Neural cell (in vitro differentiated cells): Measurements from ENCODE around the gene CCDC71. TPM values are rescaled to one million over a fixed set of nuclear protein-coding genes. Genes with fewer than 3 reads are reported as not detected.
A peak's percentile ranks its signal among the peaks of the same experiment; 100 is the strongest.

Experiments used
- H2AFZ ChIP-seq: fragments of 200-600, 300-800 bp; sonication (generic), shearing (Covaris generic); 2 replicates; pipeline ENCODE4 v1.6.0; 2014; ENCODE audit warnings: low read depth, mild to moderate bottlenecking, antibody characterized with exemption, low read length, moderate library complexity
- H3F3A ChIP-seq: fragments of 200-600 bp; shearing (Covaris generic); 2 replicates; pipeline ENCODE4 v1.6.1; 2016; ENCODE audit warnings: mild to moderate bottlenecking, moderate library complexity, mixed read lengths, antibody characterized with exemption, low read length; ENCODE audit not compliant: insufficient read depth, poor library complexity, severe bottlenecking
- H3K27ac ChIP-seq: fragments of 200-600, 300-800 bp; sonication (generic), shearing (Covaris generic); 2 replicates; pipeline ENCODE4 v1.5.1; 2014; ENCODE audit warnings: mild to moderate bottlenecking, low read length, moderate library complexity
- H3K27me3 ChIP-seq: fragments of 300-800, 200-600 bp; sonication (generic), shearing (Covaris generic); 2 replicates; pipeline ENCODE4 v1.6.0; 2014; ENCODE audit warnings: mild to moderate bottlenecking, low read depth, low read length, moderate library complexity; ENCODE audit not compliant: insufficient read depth
- H3K36me3 ChIP-seq: fragments of 300-800, 200-600 bp; sonication (generic), shearing (Covaris generic); 2 replicates; pipeline ENCODE4 v1.5.1; 2014; ENCODE audit warnings: mild to moderate bottlenecking, antibody characterized with exemption, low read length, moderate library complexity; ENCODE audit not compliant: insufficient read depth
- H3K4me2 ChIP-seq: fragments of 300-800, 200-600 bp; sonication (generic), shearing (Covaris generic); 2 replicates; pipeline ENCODE4 v1.6.0; 2014; ENCODE audit warnings: mild to moderate bottlenecking, low read length
- H3K4me3 ChIP-seq: fragments of 300-800, 200-600 bp; sonication (generic), shearing (Covaris generic); 2 replicates; pipeline ENCODE4 v1.5.1; 2014; ENCODE audit warnings: mild to moderate bottlenecking, low read length, moderate library complexity
- H3K79me2 ChIP-seq: fragments of 200-600 bp; shearing (Covaris generic); replicated peaks from 2 replicates; pipeline ENCODE4 v1.6.0; 2014; ENCODE audit warnings: mild to moderate bottlenecking, low read length, moderate library complexity; ENCODE audit not compliant: insufficient read depth
- H3K9ac ChIP-seq: fragments of 300-800, 200-600 bp; sonication (generic), shearing (Covaris generic); 2 replicates; pipeline ENCODE4 v1.6.1; 2016; ENCODE audit warnings: mild to moderate bottlenecking, low read length, mixed read lengths
- H3K9me2 ChIP-seq: fragments of 200-600 bp; shearing (Covaris generic); 2 replicates; pipeline ENCODE4 v1.6.1; 2016; ENCODE audit warnings: mild to moderate bottlenecking, low read length, mixed read lengths; ENCODE audit not compliant: insufficient read depth
- H3K9me3 ChIP-seq: fragments of 200-600, 300-800 bp; sonication (generic), shearing (Covaris generic); 2 replicates; pipeline ENCODE4 v1.6.1; 2016; ENCODE audit warnings: mild to moderate bottlenecking, mixed run types, low read length, moderate library complexity, mixed read lengths
- H4K20me1 ChIP-seq: fragments of 200-600 bp; shearing (Covaris generic); 2 replicates; pipeline ENCODE4 v1.6.1; 2016; ENCODE audit warnings: mild to moderate bottlenecking, mixed run types; ENCODE audit not compliant: insufficient read depth
- MXI1 ChIP-seq: fragments of 450-650 bp; conservative IDR thresholded peaks from 2 replicates; pipeline ENCODE4 v1.6.1; 2014; ENCODE audit warnings: antibody characterized with exemption, mild to moderate bottlenecking; ENCODE audit not compliant: poor library complexity, severe bottlenecking
- POLR2AphosphoS5 ChIP-seq: IDR thresholded peaks from 2 replicates; pipeline ENCODE4 v1.6.1; 2012
- RAD21 ChIP-seq: fragments of 450-650 bp; conservative IDR thresholded peaks from 2 replicates; pipeline ENCODE4 v1.6.1; 2014; ENCODE audit warnings: antibody characterized with exemption, mild to moderate bottlenecking, moderate library complexity
- SMC3 ChIP-seq: fragments of 450-650 bp; conservative IDR thresholded peaks from 2 replicates; pipeline ENCODE4 v1.6.1; 2014; ENCODE audit warnings: antibody characterized with exemption, mild to moderate bottlenecking, moderate library complexity; ENCODE audit not compliant: poor library complexity
- TAF1 ChIP-seq: IDR thresholded peaks from 2 replicates; pipeline ENCODE4 v1.6.1; 2012; ENCODE audit warnings: low read depth
- polyA plus RNA-seq: library from polyadenylated mRNA; depleted of rRNA; stranded (reverse); fragments of >200 nt; gene quantifications from 2 replicates; pipeline ENCODE4 v1.2.3, GENCODE V29; 2014
- TF ChIP-seq, protein P1 (sequence below): IDR thresholded peaks from 2 replicates; pipeline ENCODE4 v1.6.1; 2012; ENCODE audit warnings: borderline replicate concordance
- TF ChIP-seq, protein P2 (sequence below): fragments of 450-650 bp; IDR thresholded peaks from 2 replicates; pipeline ENCODE4 v1.5.1; 2014; ENCODE audit warnings: antibody characterized with exemption, mild to moderate bottlenecking, moderate library complexity; ENCODE audit not compliant: poor library complexity, severe bottlenecking

CCDC71 gene
- polyA plus RNA-seq, 1 donor from 2014 or later = 14.8 TPM

DNA sequence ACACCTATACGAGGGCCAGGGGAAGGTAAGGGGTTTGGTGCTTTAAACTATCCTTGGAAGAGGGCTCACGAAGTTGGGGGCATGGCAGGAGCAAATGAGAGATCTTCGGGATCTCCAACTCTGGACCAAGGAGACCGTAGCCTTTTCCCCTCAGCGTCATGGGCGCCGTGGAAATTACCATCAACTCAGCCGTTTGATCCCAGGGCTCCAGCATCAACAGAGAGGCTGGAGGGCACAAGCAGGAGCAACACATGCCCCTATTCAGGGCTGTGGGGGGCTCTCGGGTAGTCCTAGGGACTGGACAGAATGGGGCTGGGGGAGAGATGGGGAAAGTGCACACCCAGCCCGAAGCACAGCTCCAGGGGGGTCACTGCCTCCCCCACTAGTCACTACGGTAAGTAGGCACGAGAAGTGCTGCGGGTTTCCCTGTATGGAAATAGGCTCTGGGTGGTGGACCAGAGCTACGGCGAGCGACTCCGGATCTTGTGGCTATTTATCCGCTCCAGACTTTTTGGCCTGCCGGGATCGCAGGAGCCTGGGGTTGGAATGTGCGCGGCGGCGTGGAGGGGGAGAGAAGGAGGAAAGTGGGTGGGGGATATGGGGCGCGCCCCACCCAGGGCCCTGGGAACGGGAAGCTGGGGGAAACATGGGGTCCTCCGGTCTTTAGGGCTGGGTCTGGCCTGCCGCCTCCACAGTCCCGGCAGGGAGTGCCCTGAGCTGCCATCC, 32.7 kb downstream of the CCDC71 start:
- H3K9me2 ChIP-seq = no peaks in the 10 kb centered on the region
- H3K27ac ChIP-seq = peak overlapping the region; percentile 18
- no peaks in the 10 kb centered on the region for H3F3A ChIP-seq

DNA sequence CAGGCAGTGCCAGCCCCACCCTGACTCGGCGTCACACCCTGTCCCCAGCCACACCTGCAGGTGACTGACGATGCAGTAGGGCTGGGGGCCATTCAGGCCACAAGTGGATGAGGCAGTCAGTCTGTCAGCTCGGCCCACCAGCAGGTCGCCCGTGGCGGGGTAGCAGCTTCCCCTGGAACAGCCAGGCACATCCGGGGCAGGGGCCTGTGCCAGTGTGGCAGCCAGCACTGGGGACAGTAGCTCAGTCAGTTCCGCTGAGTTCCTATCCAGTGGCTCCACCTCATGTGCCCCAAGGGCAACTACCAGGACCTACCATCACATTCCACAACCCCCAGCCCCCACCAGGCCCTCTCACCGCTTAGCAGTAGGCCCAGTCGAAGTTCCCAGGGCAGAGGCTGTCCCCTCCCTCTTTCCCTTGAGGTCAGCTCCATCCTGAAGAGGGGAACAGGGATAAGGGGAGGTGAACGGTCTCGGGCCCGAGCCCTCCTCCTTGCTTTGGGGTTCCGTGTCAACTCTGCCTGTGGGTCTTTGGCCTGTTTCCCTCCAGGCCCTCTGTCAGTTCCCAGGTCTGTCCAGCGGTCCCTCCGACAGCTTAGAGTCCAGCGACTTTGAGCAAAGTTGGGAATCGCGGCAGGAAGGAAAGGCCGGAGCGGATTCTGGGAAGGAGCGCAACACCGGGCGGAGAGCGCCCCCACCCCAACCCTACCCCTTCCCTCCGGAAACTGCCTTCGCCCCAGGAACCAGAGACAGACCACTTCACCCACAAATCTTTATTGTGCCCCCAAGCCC, 33.5 kb downstream of the CCDC71 start, which contains the start of gene LAMB2:
LAMB2 (minus strand) TSS at position 614 of the 789 bp plus-strand sequence; CDS start at position 431, 183 bp downstream.
- Histone ChIP-seq H3K79me2 (no peaks in the 10 kb centered on the region), H3K36me3 (no peaks in the 10 kb centered on the region), H3K27me3 (no peaks in the 10 kb centered on the region), H3K9ac (peak within 1 kb of the TSS; percentile 65), H3K27ac (peak within 1 kb of the TSS; percentile 18), H3K9me2 (no peaks in the 10 kb centered on the region), H3K9me3 (no peaks in the 10 kb centered on the region), H3K4me3 (peak within 1 kb of the TSS; percentile 68), H3F3A (no peaks in the 10 kb centered on the region), H3K4me2 (peak within 1 kb of the TSS; percentile 70), H2AFZ (peak within 1 kb of the TSS; percentile 57), H4K20me1 (no peaks in the 10 kb centered on the region)
- no peak for TF ChIP-seq POLR2AphosphoS5
- TF ChIP-seq TAF1 = no peak
- TF ChIP-seq, protein P1, sequence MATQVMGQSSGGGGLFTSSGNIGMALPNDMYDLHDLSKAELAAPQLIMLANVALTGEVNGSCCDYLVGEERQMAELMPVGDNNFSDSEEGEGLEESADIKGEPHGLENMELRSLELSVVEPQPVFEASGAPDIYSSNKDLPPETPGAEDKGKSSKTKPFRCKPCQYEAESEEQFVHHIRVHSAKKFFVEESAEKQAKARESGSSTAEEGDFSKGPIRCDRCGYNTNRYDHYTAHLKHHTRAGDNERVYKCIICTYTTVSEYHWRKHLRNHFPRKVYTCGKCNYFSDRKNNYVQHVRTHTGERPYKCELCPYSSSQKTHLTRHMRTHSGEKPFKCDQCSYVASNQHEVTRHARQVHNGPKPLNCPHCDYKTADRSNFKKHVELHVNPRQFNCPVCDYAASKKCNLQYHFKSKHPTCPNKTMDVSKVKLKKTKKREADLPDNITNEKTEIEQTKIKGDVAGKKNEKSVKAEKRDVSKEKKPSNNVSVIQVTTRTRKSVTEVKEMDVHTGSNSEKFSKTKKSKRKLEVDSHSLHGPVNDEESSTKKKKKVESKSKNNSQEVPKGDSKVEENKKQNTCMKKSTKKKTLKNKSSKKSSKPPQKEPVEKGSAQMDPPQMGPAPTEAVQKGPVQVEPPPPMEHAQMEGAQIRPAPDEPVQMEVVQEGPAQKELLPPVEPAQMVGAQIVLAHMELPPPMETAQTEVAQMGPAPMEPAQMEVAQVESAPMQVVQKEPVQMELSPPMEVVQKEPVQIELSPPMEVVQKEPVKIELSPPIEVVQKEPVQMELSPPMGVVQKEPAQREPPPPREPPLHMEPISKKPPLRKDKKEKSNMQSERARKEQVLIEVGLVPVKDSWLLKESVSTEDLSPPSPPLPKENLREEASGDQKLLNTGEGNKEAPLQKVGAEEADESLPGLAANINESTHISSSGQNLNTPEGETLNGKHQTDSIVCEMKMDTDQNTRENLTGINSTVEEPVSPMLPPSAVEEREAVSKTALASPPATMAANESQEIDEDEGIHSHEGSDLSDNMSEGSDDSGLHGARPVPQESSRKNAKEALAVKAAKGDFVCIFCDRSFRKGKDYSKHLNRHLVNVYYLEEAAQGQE = no peak
- TF ChIP-seq MXI1 = no peak

More for the DNA sequence above, 32.7 kb downstream of the CCDC71 start:
- Histone ChIP-seq H3K36me3 (no peaks in the 10 kb centered on the region), H3K9ac (peak overlapping the region; percentile 65), H3K4me2 (peak overlapping the region; percentile 70), H3K79me2 (no peaks in the 10 kb centered on the region), H3K9me3 (no peaks in the 10 kb centered on the region), H3K4me3 (peak overlapping the region; percentile 68), H4K20me1 (no peaks in the 10 kb centered on the region), H3K27me3 (no peaks in the 10 kb centered on the region), H2AFZ (peak overlapping the region; percentile 57)
- TF ChIP-seq MXI1 (peak; percentile 33), SMC3 (peak; percentile 25), RAD21 (peak; percentile 14), POLR2AphosphoS5 (peak; percentile 42)
- TF ChIP-seq, protein P2, sequence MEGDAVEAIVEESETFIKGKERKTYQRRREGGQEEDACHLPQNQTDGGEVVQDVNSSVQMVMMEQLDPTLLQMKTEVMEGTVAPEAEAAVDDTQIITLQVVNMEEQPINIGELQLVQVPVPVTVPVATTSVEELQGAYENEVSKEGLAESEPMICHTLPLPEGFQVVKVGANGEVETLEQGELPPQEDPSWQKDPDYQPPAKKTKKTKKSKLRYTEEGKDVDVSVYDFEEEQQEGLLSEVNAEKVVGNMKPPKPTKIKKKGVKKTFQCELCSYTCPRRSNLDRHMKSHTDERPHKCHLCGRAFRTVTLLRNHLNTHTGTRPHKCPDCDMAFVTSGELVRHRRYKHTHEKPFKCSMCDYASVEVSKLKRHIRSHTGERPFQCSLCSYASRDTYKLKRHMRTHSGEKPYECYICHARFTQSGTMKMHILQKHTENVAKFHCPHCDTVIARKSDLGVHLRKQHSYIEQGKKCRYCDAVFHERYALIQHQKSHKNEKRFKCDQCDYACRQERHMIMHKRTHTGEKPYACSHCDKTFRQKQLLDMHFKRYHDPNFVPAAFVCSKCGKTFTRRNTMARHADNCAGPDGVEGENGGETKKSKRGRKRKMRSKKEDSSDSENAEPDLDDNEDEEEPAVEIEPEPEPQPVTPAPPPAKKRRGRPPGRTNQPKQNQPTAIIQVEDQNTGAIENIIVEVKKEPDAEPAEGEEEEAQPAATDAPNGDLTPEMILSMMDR = no peak
